ENCODE results near the gene NHSL2.

The NHSL2 gene

GRCh38 chrX:72071213-72071612, 160.6 kb downstream of the NHSL2 start:
- no peak overlapping the region for H3K4me3 ChIP-seq (ENCODE audit: low read depth, low read length)
- DNase-seq (ENCODE audit: low read depth): no peak
- TF ChIP-seq CTCF (IDR thresholded peaks at IDR 0.05; ENCODE audit: low read depth, low read length): no peak
- no peak for TF ChIP-seq MYC (IDR thresholded peaks at IDR 0.05; ENCODE audit: low read depth, low read length)
- TF ChIP-seq MAX (IDR thresholded peaks at IDR 0.05; ENCODE audit: low read depth, low read length): no peak
- TF ChIP-seq POLR2A (IDR thresholded peaks at IDR 0.05; ENCODE audit: extremely low read depth, insufficient read length): no peak

- no peak for DNase-seq (ENCODE audit: low read depth)
- TF ChIP-seq MYC (IDR thresholded peaks at IDR 0.05; ENCODE audit: low read depth, low read length) (no peak), CTCF (IDR thresholded peaks at IDR 0.05; ENCODE audit: low read depth, low read length) (no peak), POLR2A (IDR thresholded peaks at IDR 0.05; ENCODE audit: extremely low read depth, insufficient read length) (no peak), MAX (IDR thresholded peaks at IDR 0.05; ENCODE audit: low read depth, low read length) (no peak)
- H3K4me3 ChIP-seq (ENCODE audit: low read depth, low read length): no peak overlapping the region
Observed at GRCh38 chrX:72073633-72074032, 163.0 kb downstream of the NHSL2 start.

DNA sequence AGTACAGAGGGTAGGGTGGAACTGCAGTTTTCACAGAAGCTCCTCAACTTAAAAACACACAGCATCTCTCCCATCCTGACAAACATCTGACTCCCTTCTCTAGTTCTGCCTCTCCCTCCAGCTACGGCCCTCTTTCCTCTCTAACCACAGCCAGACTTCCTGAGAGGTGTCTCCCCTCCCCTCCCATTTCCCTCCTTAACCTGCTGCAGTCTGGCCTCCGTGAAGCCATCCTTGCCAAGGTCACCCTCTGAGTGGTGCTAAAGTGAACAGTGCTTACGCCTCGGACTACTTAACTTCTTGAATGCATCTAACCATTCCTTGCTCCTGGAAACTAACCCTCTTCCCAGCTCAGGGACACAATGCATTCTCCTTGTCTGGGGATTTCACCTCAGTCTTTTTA, 167.8 kb downstream of the NHSL2 start:
- DNase-seq (ENCODE audit: low read depth): peak; percentile 36
- TF ChIP-seq CTCF (IDR thresholded peaks at IDR 0.05; ENCODE audit: low read depth, low read length) (no peak), POLR2A (IDR thresholded peaks at IDR 0.05; ENCODE audit: extremely low read depth, insufficient read length) (no peak), MYC (IDR thresholded peaks at IDR 0.05; ENCODE audit: low read depth, low read length) (no peak), MAX (IDR thresholded peaks at IDR 0.05; ENCODE audit: low read depth, low read length) (no peak)

DNA sequence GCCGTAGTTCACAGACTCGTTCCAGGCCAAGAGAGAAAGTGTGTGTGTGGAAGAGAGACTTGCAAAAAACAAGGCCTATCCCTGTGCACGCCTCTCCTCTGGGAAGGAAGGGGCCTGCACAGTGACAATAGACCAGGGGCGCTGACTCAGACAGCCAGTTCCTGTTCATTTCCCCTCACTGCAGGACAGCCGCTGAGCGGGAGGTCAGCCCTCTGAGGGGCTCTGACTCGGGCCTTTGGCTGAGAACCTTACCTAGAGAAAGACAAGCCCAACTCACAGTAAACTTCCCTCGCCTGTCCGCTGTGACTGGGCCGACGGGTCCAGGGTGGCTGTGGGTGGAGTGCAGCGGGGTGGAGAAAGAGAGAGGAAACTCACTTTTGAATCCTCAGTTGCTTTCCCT, 169.0 kb downstream of the NHSL2 start:
- peak; percentile 84 for DNase-seq (ENCODE audit: low read depth)
- peak overlapping the region; percentile 67 for H3K4me3 ChIP-seq (ENCODE audit: low read depth, low read length)

More for the DNA sequence above, 167.8 kb downstream of the NHSL2 start:
- H3K4me3 ChIP-seq (ENCODE audit: low read depth, low read length): no peak overlapping the region

DNA sequence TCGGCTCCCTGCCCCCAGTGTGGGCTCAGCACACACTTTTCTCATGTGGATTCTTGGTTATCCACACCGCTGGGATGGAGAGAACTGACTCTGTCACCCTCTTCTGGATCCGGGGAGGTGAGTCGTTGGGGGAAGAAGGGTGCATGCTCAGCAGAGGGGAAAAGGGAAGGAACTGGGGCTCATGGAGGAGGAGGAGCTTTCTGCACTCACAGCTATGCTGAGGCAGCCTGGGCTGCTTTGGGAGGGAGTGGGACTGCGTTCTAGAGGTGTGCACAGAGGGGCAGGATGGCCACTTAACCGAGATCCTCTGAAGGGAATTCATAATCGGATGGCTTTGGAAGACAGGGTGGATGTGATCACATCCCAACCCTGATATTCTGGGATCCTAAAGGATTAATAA, 169.5 kb downstream of the NHSL2 start:
- TF ChIP-seq MYC (IDR thresholded peaks at IDR 0.05; ENCODE audit: low read depth, low read length) (no peak), POLR2A (IDR thresholded peaks at IDR 0.05; ENCODE audit: extremely low read depth, insufficient read length) (no peak), MAX (IDR thresholded peaks at IDR 0.05; ENCODE audit: low read depth, low read length) (0 out of 2 replicates have a peak, but pooled peaks have one; percentile 5)
- H3K4me3 ChIP-seq (ENCODE audit: low read depth, low read length): peak overlapping the region; percentile 67
- peak; percentile 82 for DNase-seq (ENCODE audit: low read depth)

More for the DNA sequence above, 169.0 kb downstream of the NHSL2 start:
- TF ChIP-seq MAX (IDR thresholded peaks at IDR 0.05; ENCODE audit: low read depth, low read length) (no peak), POLR2A (IDR thresholded peaks at IDR 0.05; ENCODE audit: extremely low read depth, insufficient read length) (peak; percentile 32)

DNA sequence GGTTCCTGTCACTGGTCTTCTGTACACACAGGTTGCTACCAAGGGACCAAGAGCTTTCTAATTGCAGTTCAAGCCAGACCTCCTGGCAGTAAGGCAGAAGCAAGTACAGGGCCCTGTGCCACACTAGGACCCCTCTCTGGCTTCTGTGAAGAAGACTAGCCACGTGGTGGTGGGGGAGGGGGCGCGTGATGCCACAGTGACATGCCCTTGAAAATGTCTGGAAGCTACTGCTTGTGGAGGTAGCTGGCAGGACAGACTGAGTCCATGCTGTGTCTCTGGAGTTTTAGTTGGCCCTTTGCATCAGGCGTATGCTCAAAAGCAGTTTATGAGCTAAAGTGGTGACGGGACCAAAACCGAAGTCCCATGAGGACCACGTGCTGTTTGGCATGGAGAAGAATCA, 170.2 kb downstream of the NHSL2 start:
- DNase-seq (ENCODE audit: low read depth): peak; percentile 62
- peak overlapping the region; percentile 67 for H3K4me3 ChIP-seq (ENCODE audit: low read depth, low read length)

More for the DNA sequence above, 170.2 kb downstream of the NHSL2 start:
- no peak for TF ChIP-seq CTCF (IDR thresholded peaks at IDR 0.05; ENCODE audit: low read depth, low read length)
- peak; percentile 62 for TF ChIP-seq MAX (IDR thresholded peaks at IDR 0.05; ENCODE audit: low read depth, low read length)
- TF ChIP-seq MYC (IDR thresholded peaks at IDR 0.05; ENCODE audit: low read depth, low read length): peak; percentile 38; the same call in 1 of the 2 replicates
- no peak for TF ChIP-seq POLR2A (IDR thresholded peaks at IDR 0.05; ENCODE audit: extremely low read depth, insufficient read length)

All from NB4 (cell line).